SH-SY5Y (cell line): ENCODE measurements around the gene MAP2K7.
A peak's percentile ranks its signal among the peaks of the same experiment; 100 is the strongest.

Experiments used
- GATA2 ChIP-seq: IDR thresholded peaks from 2 replicates; pipeline ENCODE4 v1.6.1; 2011; ENCODE audit warnings: mild to moderate bottlenecking, low read depth, low read length
- GATA3 ChIP-seq: IDR thresholded peaks from 2 replicates; pipeline ENCODE4 v1.6.1; 2011; ENCODE audit warnings: low read depth, mild to moderate bottlenecking, low read length, moderate library complexity

GRCh38 chr19:7928334-7928706, 24.6 kb downstream of the MAP2K7 start:
- TF ChIP-seq GATA2 (peak; percentile 41; the same call in 1 of the 2 replicates), GATA3 (no peak)
